HG03060 (cell line): Measurements from ENCODE around the gene MARK2.

Experiments used
- ATAC-seq: cut with Tn5 transposase; IDR thresholded peaks from one replicate; pipeline ENCODE4 v1.9.1; 2021; ENCODE audit warnings: low read depth, moderate number of reproducible peaks; ENCODE audit not compliant: unreplicated experiment

MARK2 gene

DNA sequence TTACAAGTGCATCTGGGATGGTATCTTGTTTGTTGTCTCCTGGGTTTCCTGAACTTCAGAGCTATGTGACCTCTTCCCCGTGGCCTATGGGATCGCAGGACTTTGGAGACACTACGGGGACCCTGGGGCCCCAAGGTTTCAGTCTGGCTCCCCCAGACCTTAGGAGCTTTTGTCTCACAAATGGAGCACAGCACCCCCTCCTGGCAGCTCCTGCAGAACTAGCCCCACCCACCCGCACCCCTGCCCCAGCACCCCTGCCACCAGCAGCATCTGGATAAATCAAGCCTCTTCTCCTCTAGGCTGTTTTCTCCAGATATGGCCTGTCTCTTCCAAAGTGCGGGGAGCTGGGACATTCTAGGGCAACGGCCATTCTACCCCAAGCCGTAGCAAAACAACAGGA lies 67.7 kb downstream of the MARK2 start:
- no peak for ATAC-seq

DNA sequence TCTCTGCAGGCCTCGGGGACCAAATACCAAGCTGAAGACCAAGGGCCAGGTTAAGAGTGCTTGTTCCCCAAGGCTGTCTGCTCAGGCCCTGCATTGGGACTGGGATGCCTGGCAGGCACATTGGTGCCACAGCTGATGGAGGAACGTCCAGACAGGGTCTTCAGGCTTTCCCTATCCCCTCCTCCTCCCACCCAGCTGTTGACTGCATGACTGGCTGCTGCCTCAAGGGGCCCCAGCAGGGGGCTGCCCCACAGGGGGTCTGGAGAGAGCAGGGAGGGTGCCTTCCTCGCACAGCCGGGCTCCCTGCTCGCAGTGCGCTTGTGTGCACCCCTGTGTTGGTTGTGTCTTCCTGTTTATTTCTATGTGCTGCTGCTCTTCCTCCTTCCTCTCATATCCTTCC lies 68.2 kb downstream of the MARK2 start:
- no peak for ATAC-seq

DNA sequence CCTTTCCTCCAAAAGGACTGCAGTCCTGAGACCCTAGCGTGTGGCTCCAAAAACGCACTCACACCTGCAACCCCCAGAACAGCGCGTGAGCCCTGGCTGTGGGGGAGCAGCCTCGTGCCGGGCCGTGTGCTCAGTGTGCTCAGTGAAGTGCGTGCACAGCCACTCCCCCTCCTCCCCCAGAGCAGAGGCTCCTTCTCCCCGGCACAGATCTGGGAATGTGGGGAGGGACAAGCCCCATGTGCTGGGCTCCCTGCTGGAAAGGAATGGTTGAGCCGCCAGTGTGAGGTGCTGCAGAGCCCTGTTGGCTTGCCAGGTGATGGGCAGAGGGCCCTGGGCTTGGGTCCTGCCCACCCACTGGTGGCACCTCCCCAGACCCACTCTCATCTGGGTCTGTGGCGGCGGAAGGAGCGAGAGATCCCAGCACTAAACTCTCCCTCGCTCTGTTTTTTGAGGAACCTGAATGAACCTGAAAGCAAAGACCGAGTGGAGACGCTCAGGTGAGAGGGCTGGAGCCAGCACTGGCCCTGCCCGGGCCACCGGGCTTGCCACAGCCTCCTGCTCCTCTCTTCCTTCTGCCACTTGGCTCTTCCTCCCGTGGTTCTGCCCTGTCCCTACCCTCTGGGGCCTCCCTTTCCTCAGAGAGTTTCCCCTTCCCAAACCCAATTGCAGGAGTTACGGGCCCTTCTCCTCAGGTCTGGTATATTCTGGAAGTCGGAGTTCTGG lies 69.1 kb downstream of the MARK2 start:
- ATAC-seq, result no peak

GRCh38 chr11:63908631-63909401 lies 69.9 kb downstream of the MARK2 start:
- ATAC-seq, result no peak

DNA sequence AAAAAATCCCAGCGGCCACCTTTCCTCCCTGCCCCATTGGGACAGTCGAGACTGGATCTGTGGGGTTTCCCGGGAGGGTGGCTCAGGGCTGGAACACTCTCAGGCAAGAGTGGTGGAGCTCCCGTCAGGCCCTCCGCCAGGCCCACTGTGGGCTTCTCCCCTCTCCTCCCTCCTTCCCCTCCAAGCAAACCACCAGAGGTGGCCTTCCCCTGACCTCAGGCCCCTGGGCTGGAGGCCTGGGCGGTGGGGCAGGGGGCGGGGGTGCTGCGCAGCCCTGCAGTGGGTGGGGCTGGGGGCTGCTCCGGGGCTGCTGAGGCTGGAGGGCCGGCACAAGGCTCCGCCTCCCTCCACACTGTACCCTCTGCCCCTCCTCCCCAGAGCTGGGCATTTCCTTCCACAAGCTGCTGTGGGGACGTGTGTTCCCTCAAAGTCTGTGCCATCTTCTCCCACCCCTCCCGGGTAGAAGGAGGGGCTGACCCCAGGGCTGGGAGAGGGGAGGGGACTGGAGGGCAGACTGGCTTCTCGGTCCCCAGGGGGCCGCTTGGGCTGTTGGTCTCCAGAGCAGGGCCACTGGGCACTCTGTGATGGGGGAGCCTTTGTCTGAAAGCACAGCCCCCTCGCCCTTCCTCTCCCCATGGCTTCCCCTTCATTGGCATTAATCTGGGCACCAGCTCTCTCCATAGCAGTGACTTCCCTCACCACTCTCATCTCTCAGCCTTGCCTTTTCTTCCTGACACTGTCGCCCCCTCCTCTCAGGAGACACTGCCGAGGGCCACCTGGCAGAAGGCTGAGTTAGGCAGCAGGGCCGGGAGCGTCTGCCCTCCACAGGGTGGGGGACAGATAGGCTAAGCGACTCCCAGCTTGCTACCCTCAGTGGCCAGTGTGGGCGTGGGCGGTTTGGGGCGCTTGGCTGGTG lies 70.9 kb downstream of the MARK2 start:
- no peak for ATAC-seq

GRCh38 chr11:63910675-63911074 lies 71.8 kb downstream of the MARK2 start:
- ATAC-seq, result no peak

GRCh38 chr11:63911440-63911839 lies 72.5 kb downstream of the MARK2 start:
- ATAC-seq, result no peak

DNA sequence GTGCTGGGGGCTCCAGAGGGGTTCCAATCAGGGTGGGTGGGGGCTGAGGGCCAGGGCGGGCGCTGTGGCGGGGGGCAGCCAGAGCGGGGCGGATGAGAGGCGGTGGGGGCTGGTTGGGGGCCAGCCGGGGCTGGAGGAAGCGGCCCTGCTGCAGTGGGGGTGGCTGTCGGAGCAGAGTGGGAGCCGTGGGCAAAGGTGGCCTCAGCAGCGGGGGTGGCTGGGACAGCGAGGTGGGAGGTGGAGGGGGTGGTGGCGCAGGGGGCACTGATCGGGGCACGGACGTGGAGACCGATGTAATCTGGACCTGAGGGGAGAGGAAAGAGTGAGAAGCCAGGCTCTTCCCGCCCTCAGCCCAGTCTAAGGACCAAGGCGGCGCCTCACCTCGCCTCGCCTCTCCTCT lies 73.0 kb downstream of the MARK2 start:
- ATAC-seq, result no peak

DNA sequence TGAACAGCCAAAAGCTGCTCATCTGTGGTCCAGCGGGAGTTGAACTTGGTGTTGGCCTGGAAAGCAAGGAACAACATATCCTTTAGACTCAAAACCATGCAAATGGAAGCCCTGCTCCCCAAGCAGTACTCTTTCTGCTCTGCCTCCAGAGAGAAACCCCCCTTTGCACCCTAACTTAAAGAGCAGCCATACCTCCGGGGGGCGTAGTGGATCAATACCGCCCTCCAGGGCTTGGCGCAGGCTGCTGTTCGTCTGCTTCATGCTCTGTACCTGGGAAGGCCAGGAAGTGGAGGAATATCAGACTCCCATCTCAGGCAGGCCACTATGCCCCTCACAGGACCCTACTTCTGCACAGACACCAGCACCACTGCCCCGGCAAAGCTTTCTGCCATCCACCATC lies 73.8 kb downstream of the MARK2 start:
- ATAC-seq, result no peak

DNA sequence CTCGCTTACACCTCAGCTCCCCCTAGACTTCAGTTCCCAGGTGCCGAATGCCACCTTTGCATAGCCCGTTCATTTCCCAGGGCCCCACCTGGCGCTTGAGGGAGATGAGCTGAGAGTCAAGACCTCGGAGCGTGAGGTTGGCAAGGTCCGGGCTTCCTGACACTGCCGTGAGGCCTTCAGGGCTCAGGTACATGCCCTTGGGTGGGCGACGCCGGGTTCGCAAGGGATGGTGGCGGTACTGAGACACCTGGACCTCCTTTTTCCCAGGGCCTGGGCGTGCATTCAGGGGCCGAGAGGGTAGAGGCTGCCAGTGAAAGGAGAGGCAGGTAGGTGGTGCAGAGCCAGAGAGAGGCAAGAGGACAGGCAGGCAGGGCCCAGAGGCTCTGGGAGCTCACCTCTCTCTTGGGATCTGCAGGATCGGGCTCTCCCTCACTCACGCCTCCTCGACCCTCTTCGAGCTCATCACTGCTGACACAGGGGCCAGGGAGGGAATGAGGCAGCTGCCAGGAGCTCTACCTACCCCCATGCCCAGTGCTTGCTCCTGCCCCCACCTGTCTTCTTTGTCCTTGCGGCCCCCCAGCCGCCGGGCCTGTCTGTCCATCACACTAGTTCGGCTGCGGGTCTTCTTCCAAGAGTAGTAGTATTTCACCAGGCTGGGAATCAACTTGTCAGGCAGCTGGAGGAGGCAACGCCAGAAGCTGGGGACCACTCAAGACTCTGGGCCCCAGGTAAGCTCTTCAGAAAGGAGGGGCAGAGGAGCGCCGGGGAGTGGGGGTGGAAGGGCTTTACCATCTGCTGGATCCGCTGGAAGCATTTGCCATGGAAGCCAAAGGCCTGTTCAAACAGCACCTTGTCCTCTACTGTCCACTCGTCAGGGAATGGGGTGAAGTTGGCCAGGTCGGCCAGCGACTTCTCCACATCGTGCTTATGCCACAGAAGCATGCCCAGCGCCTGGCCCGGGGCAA lies 75.2 kb downstream of the MARK2 start:
- ATAC-seq, result no peak

GRCh38 chr11:63914896-63915691 lies 76.2 kb downstream of the MARK2 start:
- no peak for ATAC-seq

DNA sequence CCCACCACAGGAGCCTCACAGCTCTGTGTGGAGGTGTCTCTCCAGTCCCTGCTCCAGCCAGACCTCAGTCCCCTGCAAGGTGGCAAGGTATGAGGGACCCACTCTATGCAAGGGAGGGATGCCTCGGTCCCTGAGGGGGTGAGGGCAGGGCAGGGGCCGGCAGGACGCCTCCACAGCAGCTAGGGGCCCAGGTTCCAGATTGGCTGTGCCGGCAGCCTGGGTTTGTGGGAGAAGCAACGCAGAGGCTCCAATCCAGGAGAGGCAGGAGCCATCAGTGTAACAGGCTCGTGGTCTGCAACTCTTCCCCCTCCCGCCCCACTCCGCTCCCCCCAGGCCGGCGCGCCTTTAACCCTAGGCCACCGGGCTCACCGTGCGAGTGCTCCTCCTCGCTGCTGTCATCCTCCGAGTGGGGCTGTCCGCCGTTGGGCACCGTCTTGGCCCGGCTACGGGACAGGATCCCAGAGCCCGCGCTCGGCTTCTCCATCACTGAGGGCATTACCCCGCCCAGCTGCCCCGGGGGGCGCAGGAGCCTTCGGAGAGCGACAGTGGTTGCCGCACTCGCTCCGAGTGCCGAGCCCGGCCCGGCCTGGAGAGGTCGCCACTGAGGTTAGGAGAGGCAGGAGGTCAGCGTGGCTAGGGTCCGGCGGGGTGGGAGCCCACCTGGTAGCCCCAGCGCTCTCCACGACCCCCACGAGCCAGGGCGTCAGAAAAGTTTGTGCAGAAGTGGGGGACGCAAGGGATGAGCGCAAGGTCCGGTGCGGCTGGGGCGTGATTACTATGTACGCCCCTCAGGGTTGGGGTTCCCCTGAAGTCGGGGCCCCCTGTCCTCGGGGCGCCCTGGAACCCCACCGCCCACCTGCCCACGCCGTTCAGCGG lies 77.3 kb downstream of the MARK2 start:
- ATAC-seq, result no peak

DNA sequence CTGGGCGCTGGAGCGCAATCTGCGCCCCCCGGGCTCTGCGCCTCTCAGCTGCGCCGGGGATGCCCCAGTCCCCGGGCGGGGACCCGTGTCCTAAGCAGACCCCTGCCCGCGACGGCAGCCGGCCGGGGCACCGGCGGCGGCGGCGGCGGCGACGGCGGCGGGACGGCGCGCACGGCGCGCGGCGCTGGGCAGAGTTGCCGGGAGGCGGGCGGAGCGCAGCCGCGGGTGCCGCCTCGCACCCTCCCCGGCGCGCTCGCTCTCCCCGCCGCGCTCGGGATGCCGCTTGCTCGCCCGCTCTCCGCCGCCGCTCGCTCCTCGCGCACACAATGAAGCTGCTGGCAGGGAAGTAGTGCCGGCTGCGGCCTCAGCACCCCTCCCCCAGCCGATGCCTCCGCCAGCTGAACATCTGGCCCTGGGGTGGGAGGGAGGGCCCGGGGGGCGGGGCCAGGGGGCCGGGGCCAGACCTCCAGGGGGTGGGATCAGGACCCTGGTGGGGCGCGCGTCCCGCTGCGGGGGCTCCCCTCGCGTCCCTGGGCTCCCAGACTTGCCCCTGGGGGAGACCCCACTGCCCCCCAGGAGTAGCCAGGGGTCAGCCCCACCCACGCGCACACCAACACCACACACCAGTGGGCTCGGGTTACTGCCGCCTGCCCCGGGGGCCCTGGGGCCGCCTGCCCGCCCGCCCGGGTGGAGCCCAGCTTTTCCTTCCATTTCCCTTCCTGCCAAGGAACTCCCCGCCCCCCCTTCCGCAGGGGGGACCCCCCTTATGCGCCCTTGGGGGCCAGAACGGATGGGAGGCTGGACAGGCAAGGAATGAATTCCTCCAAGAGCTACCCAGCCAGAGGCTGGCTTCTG lies 78.2 kb downstream of the MARK2 start, which contains the start of gene RCOR2:
RCOR2 (minus strand) TSS at position 328 of the 855 bp plus-strand sequence. CDS start 708 bp downstream, outside the sequence.
- no peak for ATAC-seq

DNA sequence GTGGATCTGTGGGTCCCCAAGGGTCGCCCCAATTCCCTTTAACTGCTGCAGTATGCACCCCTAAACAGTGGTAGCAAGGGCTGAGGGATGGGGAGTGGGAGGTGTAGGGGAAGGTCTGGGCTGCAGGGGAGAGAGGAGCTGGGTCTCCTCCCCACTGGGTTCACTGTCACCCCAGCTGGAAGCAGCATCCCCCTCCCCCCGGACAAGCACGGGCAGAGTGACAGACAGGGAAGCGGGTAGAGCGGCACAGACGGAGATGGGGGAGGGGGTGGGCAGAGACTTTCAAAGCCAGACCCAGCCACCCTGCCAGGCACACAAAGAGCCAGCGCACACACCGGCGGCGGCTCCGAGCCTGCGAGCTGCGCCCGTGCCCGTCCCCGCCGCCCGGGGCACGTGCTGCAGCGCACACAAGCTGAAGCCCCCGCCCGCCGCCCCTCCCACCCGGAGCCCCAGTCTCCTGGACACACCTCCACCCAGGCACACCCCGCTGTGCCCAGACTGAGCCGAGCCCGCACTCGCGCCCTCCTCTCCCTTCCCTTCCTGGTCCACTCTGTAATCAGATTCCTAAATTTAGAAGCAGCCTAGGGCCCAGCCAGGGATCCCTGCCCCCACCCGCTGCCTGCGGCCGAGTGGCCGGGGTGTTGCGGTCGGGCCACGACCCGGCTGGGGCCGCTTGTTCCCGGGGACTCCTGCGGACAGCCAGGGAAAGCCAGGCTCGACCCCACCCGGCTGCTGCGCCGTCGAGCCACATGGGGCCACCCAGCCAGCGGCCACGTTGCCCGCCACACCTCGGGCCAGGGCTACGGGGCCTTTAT lies 79.0 kb downstream of the MARK2 start:
- no peak for ATAC-seq

- ATAC-seq, result no peak
Observed at GRCh38 chr11:63918507-63919191, 79.7 kb downstream of the MARK2 start.
